Activated gamma-delta T cell treated with Interleukin-2 at 50 U/mL for 16 hours (primary cell): ENCODE measurements around the gene TTC38.
"Not testable (repeated sequence)": the region's sequence is repeated elsewhere in the genome, so short reads cannot be mapped to it uniquely, and the experiment has no call there.

Source experiments
- DNase-seq: peaks from one replicate; pipeline ENCODE4 v3.0.0-alpha.2; 2020

TTC38 gene

GRCh38 chr22:46297151-46297812, 29.5 kb downstream of the TTC38 start:
- no peak for DNase-seq

GRCh38 chr22:46299101-46299500, 31.3 kb downstream of the TTC38 start:
- DNase-seq: no peak

- no peak for DNase-seq
These were observed 32.7 kb downstream of the TTC38 start for GRCh38 chr22:46300491-46300890.

- DNase-seq: no peak
These were observed 35.6 kb downstream of the TTC38 start for GRCh38 chr22:46303347-46303965.

- DNase-seq: no peak
These were observed 40.6 kb downstream of the TTC38 start for GRCh38 chr22:46308283-46308988.

GRCh38 chr22:46309526-46310085, 41.8 kb downstream of the TTC38 start:
- DNase-seq: no peak

- DNase-seq: no peak
These were observed 44.2 kb downstream of the TTC38 start for GRCh38 chr22:46312056-46312455.

- DNase-seq: not testable (repeated sequence)
These were observed 45.0 kb downstream of the TTC38 start for GRCh38 chr22:46312848-46313247.

- no peak for DNase-seq
These were observed 48.2 kb downstream of the TTC38 start for GRCh38 chr22:46315976-46316375.

GRCh38 chr22:46317646-46318045, 49.8 kb downstream of the TTC38 start:
- DNase-seq: no peak

- no peak for DNase-seq
These were observed 50.8 kb downstream of the TTC38 start for GRCh38 chr22:46318576-46318975.

- DNase-seq: no peak
These were observed 51.5 kb downstream of the TTC38 start for GRCh38 chr22:46319319-46319718.

- no peak for DNase-seq
These were observed 52.4 kb downstream of the TTC38 start for GRCh38 chr22:46320166-46320710.

GRCh38 chr22:46320716-46321386, 53.0 kb downstream of the TTC38 start:
- DNase-seq: no peak

- DNase-seq: no peak
These were observed 54.9 kb downstream of the TTC38 start for GRCh38 chr22:46322711-46323110.

GRCh38 chr22:46323162-46323561, 55.4 kb downstream of the TTC38 start:
- DNase-seq: no peak

GRCh38 chr22:46326066-46326680, 58.4 kb downstream of the TTC38 start:
- no peak for DNase-seq

- DNase-seq: no peak
These were observed 60.1 kb downstream of the TTC38 start for GRCh38 chr22:46327691-46328465.

- no peak for DNase-seq
These were observed 61.0 kb downstream of the TTC38 start for GRCh38 chr22:46328797-46329196.

- DNase-seq: no peak
These were observed 61.8 kb downstream of the TTC38 start for GRCh38 chr22:46329616-46330015.

GRCh38 chr22:46330426-46330825, 62.6 kb downstream of the TTC38 start:
- DNase-seq: no peak

- DNase-seq: no peak
These were observed 63.7 kb downstream of the TTC38 start for GRCh38 chr22:46331496-46331895.
